Stimulated activated CD4-positive, alpha-beta T cell treated with anti-CD3 and anti-CD28 coated beads, Interleukin-1b, Interleukin-23, amount 100 ng/mL, for 48 hours (primary cell): ENCODE data around the gene RAB20.

Source experiments
- DNase-seq: peaks from one replicate; pipeline ENCODE4 v3.0.0-alpha.2; 2020

The RAB20 gene

GRCh38 chr13:110486061-110486715 lies 75.3 kb downstream of the RAB20 start:
- no peak for DNase-seq

- DNase-seq: no peak
Observed at GRCh38 chr13:110485604-110486003, 75.9 kb downstream of the RAB20 start.

GRCh38 chr13:110484290-110485048 lies 77.1 kb downstream of the RAB20 start:
- DNase-seq: no peak

- no peak for DNase-seq
Observed at GRCh38 chr13:110483386-110483968, 78.0 kb downstream of the RAB20 start.

DNA sequence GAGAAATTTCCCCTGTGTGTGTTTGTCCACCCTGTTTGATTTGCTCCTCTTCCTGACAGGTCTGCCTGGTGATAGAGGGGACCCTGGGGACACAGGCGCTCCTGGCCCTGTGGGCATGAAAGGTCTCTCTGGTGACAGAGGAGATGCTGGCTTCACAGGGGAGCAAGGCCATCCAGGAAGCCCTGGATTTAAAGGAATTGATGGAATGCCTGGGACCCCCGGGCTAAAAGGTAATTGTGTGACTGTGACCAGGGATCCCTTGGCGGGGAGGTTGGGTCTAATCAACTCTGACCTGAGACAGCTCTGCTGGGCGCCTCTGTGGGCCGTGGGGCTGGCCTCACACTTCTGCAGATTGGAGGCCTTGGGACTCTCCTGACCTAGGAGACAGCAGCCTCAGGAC lies 81.4 kb downstream of the RAB20 start:
- DNase-seq: no peak

DNA sequence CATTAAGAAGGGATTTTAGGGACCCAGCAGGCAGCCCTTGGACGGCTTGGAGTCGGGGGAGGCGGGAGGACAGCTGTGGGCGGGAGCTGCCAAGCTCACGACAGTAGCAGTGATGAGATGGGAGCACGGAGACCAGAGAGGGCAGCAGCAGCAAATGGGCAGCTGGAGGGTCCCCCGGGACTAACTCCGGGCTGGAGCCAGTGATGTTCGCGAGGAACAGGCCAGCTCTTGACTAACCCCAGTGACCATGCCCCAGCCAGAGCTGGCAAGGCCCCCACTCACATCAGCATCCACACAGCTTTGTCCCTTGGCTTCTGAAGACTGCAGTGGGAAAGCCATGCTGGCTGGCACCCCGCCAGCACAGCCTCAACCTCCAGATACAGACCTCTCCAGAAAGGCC lies 81.9 kb downstream of the RAB20 start:
- no peak for DNase-seq

- no peak for DNase-seq
Observed at GRCh38 chr13:110479215-110479545, 82.3 kb downstream of the RAB20 start.

- no peak for DNase-seq
Observed at GRCh38 chr13:110478405-110479214, 82.9 kb downstream of the RAB20 start.

DNA sequence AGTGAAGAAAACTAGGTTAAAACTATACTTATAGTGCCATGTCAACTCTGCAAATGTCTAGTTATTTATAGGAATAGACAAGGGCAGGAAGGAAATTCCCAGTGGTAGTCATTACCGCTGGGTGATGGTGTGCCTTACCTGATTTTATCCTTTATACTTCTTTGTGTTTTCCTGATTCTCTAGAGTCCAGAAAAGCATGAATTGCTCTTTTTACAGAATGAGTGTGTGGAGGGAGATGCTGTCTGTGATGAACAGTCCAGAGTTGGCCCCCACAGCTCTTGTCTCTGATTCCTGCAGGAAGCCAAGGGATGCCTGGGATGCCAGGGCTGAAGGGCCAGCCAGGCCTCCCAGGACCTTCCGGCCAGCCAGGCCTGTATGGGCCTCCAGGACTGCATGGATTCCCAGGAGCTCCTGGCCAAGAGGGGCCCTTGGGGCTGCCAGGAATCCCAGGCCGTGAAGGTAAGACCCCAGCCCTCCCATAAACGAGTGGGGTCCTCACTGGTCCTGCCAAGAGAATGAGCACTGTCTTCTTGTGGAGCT lies 83.7 kb downstream of the RAB20 start:
- DNase-seq: no peak

GRCh38 chr13:110476220-110476617 lies 85.3 kb downstream of the RAB20 start:
- DNase-seq: no peak

DNA sequence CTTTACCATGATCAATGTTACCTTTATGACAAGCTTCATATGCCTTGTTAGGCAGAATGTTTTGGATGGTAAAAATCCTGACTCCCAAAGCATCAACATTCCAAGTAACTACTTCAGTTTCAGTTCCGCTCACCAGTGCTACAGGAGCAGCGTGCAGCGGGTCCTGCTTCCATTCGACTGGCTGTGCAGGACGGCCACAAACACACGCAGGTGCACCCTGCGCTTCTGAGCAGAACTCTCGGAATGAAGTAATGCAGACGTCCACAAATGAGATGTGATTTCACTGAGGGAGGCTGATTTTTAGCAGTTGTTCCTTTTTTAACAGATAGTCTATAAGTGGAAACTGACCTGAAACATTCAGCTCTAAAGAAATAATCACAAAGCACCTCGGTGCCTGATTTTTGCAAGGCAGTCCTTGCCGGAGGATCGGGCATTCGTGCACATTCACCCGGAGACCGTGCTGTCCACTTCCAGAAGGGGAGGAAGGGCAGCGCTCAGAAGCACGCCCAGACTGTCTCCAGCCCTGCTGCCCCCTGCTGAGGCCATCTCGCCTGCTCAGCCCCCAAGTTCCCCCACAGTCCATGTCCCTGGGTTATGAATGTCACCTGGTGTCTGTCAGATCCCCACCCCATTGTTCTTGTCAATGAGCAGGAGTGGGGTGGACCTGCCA lies 85.8 kb downstream of the RAB20 start:
- no peak for DNase-seq

- DNase-seq: no peak
Observed at GRCh38 chr13:110475117-110475516, 86.4 kb downstream of the RAB20 start.

DNA sequence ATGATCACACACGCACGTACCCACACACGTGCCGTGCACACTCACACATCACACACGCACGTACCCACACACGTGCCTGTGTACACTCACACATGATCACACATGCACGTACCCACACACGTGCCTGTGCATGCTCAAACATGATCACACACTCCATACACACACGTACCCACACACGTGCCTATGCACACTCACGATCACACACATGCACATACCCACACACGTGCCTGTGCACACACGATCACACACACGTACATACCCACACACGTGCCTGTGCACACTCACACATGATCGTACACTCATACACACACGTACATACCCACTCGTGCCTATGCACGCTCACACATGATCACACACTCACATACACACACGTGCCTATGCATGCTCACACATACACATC lies 86.8 kb downstream of the RAB20 start:
- DNase-seq: no peak
